ENCODE measurements around the gene ABTB2.
"Not testable (repeated sequence)": the region's sequence is repeated elsewhere in the genome, so short reads cannot be mapped to it uniquely, and the experiment has no call there.

The ABTB2 gene

GRCh38 chr11:34238533-34238932 lies 119.3 kb downstream of the ABTB2 start:
- DNase-seq (ENCODE audit: low spot score): no peak

- no peak for DNase-seq (ENCODE audit: low spot score)
These were observed 121.2 kb downstream of the ABTB2 start for GRCh38 chr11:34236572-34236971.

DNA sequence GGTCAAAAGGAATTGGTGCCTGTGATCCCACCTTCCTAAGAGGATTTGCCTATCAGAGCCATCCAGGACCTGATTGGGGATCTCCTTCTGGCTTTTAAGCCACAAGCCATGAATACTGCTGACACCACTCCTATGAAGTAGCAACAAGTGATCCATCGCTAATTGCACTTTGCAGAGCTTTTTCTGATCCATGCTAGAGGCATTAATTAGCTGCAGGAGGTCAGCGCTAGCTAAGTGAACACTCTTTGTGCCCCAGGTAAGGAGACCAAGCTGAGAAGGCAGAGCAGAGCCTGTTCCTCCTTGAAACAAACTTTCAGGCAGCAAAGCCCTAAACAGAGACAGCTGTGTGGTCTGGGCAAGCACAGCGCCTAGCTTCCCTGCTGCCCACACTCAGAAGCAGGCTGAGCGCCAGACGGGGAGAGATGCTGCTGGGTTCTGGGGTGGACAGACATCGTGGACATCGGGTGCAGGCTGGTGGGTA lies 122.2 kb downstream of the ABTB2 start:
- no peak for DNase-seq (ENCODE audit: low spot score)

DNA sequence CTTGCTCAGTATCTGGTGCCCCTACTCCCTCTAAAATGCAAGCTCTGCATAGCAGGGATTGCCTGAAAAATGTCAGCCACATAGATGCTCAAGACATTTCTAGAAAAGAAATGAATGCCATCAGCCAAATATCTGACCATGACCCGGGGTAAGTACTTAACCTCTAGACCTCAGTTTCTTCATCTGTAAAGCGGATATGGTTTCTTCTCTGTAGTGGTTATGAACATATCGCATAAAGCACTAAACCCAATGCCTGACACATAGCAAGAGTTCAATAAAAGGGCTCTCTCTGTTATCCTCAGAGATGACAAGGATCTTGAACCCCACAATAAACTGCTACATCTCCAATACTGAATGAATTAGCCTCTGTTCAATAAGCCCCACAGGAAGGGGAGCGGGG lies 122.6 kb downstream of the ABTB2 start:
- no peak for DNase-seq (ENCODE audit: low spot score)

DNA sequence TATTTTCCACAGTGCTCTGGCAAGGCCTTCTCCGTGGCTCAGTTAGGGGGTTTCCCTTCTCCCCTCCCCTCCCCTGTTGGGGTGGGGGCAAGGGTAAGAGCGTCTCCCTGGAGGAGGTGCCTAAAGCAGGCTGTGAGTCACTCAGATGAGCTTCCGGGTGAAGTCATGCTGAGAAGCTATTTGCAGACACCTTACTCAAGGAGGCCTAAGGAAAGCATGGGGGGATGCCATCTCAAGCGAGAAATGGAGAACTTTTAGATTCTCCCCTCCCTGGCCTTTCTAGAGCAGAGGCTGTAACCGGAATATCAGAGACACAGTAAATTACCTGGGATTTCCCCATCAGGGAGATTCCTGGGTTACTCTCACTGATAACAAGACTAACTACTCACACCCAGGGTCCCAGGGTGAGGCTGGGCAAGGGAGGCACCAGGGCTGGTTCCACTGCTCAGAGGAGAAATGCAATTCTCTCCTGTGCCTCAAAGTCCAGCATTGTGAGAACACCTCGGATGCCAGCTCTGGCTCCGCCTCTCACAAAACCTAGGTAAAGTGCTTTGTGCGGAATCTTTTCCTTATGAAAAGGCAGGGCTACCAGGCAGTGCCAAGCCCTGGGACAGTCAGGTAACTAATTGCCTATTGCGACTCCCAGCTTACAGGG lies 123.6 kb downstream of the ABTB2 start:
- DNase-seq (ENCODE audit: low spot score): no peak

- no peak for DNase-seq (ENCODE audit: low spot score)
These were observed 124.6 kb downstream of the ABTB2 start for GRCh38 chr11:34233215-34233614.

GRCh38 chr11:34232807-34233206 lies 125.0 kb downstream of the ABTB2 start:
- no peak for DNase-seq (ENCODE audit: low spot score)

DNA sequence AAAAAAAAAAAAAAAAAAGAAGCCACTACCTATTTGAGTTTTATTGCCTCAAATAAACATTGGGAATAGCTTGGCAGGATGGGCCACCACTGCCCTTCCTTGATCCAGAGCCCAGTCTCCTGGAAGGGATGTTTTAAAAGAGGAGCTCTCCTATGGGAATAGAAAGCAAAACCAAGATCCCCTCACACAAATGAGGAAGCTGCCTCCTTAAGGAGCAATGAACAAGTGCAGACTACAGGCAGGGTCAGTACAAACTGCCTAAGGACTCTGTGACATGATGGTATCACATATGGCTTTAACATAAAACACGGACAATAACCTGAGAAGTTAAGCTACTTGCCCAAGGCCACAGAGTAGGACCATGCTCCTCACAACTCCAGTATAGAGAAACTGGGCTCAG lies 131.6 kb downstream of the ABTB2 start:
- DNase-seq (ENCODE audit: low spot score): no peak

DNA sequence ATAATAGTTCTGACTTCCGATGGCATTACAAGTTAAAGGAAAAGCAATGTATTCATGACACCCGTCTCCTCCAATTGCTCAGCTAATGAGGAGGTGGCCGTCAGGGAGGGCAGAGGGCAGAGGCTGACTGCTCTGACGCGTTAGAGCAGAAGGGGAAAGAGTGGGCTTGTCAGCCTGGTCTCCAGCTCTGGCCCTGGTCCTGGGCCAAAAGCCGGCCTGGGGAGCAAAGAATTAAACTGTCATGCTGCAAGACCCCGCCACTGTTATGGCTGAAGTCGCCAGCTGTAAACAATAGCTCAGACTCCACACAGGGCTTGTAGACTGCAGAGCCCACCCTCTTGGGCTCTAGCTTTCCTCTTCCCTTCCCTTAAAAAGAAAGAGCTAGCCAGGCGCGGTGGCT lies 132.7 kb downstream of the ABTB2 start:
- DNase-seq (ENCODE audit: low spot score): no peak

DNA sequence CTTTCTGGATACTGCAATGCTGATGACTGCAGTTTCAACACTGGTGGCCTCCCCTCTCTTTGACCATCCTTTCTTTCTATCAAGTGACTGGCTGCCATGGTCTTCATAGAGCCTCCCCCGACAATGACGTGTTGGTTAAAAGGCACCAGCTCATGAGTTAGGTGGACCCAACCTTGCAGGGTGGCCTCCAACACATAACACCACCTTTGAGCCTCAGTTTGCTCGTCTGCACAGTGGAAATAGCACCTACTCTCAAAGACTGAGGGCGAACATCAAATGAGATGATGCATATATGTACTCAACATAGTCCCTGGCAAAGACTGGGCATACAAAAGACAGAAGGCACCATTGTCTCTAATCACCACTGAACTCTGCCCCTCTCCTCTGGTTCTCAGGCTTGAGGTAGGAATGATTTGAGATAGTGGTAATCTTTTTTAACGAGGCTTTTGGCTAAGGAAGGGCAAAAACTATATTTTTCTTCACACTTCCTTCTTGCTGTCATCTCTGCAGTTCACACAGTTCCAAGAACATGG lies 133.3 kb downstream of the ABTB2 start:
- no peak for DNase-seq (ENCODE audit: low spot score)

DNA sequence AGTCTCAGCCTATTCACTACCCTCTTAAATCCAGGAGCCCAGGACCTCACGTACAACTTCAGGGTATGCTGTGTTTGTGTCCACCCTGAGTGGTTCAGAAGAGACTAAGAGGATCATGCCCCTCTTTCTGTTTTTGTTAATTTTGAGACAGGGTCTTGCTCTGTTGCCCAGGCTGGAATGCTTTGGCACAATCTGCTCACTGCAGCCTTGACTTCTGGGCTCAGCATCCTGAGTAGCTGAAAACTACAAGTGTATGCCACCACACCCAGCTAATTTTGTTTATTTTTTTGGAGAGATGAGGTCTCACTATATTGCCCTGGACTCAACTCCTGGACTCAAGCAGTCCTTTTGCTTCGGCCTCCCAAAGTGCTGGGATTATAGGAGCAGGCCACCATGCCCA lies 133.9 kb downstream of the ABTB2 start:
- DNase-seq (ENCODE audit: low spot score): no peak

GRCh38 chr11:34223021-34223813 lies 134.6 kb downstream of the ABTB2 start:
- no peak for DNase-seq (ENCODE audit: low spot score)

DNA sequence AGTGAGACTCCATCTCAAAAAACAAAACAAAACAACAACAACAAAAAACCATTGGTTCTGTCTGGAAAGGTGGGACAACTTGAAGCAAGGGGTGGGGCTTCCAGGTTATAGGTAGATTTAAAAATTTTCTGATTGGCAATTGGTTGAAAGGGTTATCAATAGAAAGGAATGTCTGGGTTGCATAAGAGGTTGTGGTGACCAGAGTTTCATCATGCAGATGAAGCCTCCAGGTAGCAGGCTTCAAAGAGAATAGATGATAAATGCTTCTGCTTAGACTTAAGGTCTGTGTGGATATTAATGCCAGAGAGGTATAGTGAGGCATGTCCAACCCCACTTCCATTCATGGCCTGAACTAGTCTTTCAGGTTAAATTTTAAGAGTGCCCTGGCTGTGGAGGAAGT lies 135.8 kb downstream of the ABTB2 start:
- DNase-seq (ENCODE audit: low spot score): no peak

DNA sequence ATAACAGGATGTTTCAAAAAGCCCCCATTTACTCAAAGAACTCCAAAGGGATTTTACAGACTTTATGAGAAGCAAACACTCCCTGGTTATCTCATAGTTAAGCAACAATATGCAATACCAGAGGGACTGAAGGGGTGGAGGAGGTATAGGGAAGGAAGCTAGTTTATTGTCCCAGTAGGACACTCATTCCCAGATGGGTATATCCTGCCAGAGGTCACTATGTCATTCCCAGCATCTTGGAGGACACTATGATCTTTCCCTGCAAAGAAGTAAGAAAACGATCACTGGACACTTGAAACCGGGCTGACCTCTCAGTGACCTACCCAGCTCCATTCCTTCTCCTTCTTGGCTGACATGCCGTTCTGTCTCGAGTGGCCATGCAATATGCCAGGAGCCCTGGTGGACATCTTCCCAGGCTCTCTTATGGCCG lies 137.9 kb downstream of the ABTB2 start:
- DNase-seq (ENCODE audit: low spot score): no peak

DNA sequence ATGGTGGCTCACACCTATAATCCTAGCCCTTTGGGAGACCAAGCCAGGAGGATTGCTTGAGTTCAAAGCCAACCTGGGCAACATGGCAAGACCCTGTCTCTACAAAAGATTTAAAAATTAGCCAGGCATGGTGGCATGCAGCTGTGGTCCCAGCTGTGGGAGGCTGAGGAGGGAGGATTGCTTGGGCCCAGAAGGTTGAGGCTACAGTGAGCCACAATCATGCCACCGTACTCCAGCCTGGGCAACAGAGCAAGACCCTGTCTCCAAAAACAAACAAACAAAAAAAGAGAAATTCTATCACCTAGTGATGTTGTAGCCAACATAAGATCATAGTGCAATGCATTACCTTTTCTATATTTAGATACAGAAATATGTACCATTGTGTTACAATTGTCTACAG lies 138.5 kb downstream of the ABTB2 start:
- DNase-seq (ENCODE audit: low spot score): no peak

- DNase-seq (ENCODE audit: low spot score): not testable (repeated sequence)
These were observed 139.1 kb downstream of the ABTB2 start for GRCh38 chr11:34218756-34219155.

DNA sequence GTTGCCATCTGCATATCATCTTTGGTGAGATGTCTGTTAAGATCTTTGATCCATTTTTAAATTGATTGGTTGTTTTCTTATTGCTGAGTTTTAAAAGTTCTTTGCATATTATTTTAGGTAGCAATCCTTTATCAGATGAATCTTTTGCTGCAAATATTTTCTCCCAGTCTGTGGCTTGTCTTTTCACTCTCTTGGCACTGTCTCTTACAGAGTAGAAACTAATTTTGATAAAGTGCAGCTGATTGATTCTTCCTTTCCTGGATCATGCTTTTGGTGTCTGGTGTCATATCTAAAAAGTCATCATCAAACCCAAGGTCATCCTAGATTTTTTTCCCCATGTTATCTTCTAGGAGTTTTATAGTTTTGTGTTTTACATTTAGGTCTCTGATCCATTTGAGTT lies 139.7 kb downstream of the ABTB2 start:
- DNase-seq (ENCODE audit: low spot score): no peak

- DNase-seq (ENCODE audit: low spot score): no peak
These were observed 141.1 kb downstream of the ABTB2 start for GRCh38 chr11:34216706-34217105.

GRCh38 chr11:34215806-34216453 lies 141.9 kb downstream of the ABTB2 start:
- no peak for DNase-seq (ENCODE audit: low spot score)

- DNase-seq (ENCODE audit: low spot score): no peak
These were observed 142.6 kb downstream of the ABTB2 start for GRCh38 chr11:34214961-34215805.

DNA sequence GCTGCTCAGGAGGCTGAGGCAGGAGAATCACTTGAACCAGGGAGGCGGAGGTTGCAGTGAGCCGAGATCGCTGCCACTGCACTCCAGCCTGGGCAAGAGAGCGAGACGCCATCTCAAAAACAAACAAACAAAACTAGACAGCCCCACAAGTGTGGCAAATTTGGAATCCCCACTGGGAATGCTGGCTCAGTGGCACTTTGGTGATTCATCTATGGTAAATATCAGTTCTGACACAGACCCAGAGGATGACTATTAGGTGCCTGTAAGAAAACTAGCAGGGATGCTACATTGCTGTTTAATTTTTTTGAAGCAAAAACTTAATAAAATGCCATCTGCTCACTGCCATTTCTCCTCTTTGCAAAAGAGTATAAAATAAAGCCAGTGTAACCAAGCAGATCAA lies 144.4 kb downstream of the ABTB2 start:
- DNase-seq (ENCODE audit: low spot score): no peak

GRCh38 chr11:34212566-34212965 lies 145.2 kb downstream of the ABTB2 start:
- DNase-seq (ENCODE audit: low spot score): no peak
